OCI-M2 (cell line): ENCODE data around the gene SLC25A23.

Source experiments
- DNase-seq: peaks from one replicate; lab custom pipeline; 2025; ENCODE audit not compliant: unreplicated experiment; lab: John Stamatoyannopoulos, UW

SLC25A23 gene

DNA sequence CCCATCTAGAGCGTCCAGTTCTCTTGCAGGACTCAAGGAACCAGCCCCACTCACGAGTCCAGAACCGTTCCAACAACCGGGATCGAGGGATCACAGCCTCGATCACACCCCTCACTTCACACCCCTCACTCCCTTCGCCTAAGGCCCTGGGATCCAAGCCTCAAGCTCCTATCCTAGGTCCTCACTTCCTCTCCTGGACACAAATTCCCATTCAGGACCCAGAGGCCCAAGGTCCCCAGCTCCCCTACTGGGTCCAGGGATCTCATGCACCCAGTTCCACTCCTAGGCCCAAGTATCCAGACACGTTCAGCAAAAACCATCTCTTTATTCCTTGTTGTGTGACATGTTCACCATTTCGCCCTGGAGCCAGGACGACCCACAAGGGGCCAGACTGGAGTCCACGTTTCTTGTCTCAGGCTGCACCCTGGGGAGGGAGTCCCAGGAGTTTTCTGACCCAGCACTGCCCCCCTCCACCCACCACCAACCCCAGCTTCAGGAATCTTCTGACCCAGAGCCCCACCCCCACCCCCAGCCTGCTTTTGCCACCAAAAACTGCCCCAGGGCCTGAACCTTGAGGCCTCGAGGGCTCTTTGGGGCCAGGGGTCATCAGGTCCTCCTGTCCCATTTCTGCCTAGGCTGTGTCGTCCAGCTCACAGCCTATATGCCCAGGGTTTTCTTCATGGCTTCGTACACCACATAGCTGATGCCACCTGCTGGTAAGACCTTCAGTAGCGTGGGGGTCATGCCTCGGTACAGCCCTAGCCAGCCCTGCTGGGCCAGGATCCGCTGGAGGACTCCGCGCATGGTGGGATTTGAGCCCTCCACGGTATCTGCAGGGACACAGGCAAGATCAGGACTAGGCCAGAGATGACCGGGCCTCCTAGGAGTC lies 33.6 kb downstream of the SLC25A23 start:
- no peak for DNase-seq

DNA sequence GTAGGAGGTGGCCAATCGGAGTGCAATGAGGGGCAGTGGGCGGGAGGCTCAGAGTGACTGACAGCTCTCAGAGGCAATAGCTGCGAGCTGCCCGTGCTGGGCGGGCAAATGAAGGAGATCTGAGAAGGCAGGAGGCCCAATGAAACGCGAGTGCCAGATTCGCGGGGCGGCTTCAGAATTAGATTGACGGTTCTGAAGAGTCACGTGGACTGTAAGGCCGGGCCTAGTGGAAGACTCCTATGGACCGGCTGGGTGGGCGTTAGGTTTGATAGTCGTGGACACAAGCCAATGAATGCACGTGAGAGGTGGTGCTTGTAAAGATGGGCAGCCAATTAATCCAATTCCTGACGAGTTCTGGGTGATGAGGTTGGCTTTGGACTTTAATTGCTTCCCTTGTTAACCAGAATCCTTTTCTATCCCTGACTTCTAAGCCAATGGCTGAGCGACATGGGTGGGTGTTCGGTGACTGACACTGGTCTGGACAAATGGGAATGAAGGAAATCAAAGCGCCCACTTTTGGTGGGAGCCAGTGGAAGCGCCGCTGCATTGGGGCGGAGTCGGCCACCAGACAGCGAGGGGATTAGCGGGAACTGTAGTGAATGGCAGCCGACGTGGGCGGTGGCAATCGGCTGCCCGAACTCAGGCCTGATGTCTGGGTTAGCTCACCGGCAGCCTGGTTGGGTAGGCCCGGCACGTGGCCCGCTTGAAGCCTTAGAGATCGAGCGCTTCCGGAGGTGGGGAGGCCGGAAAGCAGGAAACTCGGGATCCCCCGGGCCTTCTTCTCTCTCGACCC lies 34.5 kb downstream of the SLC25A23 start:
- peak; percentile 96 for DNase-seq

DNA sequence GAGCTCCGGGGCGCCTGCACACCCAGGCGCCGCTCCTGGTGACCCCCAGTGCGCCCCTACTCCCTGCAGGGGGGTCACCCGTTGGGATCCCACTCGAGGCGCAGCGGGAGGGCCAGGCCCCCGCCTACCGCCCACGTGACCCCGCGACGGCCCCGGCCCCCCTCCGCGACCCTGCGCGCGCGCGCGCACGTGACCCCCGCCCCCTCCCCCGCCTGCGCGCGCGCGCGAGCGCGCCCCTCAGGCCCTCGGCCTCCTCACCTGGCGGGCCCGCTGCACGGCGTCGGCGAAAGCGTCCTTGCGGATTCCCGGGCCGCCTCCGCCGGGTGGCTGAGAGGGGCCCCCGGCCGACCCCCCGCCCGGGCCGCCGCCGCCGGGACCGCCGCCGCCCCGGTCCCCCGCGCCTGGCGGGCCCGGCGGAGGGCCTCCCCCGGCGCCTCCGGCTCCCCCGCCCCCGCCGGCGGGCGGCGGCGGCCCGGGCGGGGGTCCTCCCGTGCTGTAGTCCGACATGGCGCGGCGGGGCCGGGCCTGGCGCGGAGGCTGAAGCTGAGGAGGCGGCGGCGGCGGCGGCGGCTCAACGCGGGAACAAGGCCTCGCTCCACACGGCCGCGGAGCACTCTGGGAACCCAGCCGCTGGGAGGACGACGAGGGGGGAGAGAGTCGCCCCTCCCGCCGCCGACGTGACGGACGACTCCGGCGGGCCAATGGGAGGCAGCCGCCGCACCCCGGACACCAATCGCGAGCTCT lies 35.2 kb downstream of the SLC25A23 start, which contains the start of gene KHSRP:
KHSRP (minus strand) TSS at position 617 of the 744 bp plus-strand sequence; CDS start at position 507, 110 bp downstream.
- no peak for DNase-seq

DNA sequence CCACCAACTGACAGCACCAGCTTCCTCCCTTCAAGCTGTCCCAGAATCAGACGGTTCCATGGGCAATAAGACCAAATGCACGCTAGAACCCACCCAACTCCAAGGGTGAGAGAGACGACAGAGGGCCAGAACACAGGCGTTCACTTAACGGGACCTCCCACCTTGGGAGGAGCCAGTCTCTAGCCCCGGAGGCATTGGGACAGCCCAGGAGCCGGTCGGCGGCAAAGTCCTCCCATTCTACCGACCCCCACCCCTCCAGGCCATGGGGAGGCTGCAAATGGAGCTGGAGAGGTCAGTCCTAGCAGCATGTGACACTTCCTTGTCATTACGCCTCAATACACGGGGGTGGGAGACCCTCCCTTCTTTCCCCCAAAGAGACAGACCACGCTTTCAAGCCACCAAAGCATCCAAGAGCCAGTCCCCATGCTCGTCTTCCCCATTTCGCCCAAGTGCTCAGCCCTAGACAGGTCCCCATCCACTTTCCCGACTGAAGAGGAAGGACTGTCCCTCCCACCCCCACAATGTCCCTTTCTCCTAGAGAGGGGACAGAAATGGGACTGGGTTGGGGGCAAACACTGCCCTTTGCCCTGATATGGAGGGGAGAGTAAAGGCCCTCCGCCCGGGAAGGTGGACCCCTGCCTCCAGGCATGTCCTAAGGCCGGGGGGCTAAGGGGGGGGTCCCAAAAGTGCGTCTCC lies 35.9 kb downstream of the SLC25A23 start:
- DNase-seq, result no peak

DNA sequence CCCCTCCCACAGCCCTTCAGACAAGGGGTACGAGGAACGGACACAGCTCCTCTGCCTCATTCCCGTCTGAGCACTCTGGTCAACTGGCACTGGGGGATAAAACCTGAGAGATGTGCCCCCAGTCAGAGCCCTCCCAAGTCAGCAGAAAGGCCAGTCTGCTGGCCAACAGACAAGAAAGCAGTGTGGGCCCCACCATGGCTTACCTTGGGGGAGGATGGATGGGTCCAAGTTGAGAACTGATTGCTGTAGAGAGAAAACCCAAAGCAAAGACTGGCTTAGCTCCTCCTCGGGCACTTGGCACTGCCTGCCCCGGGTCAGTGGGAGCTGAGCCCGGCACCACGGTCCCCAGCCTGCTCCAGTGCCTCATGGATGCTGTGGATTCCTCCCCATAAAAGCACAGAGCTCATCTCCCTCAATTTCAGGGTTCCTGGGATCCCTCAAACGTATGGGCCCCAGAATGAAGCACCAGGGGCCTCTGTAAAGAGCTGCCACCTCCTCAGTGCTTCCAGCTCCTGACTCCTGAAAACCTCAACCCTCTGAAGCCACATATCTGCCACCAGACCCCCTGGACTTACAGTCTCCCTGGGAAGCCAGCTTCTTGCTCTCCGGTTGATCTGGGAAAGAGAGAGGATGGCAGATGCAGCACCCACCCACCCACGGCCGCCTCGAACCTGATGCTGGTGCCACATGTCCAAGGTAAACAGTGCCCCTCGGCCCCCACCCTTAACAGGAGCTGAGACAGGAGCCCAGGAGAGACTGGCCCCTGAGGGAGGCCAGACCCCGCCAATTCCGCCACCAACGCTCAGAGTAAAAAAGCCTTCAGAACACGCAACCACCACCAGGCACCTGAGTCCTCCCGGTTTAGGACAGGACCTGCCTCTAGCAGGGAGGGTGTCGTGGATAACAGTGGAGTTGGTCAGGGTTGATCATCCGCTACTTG lies 38.2 kb downstream of the SLC25A23 start:
- no peak for DNase-seq

GRCh38 chr19:6418562-6418932 lies 41.0 kb downstream of the SLC25A23 start:
- no peak for DNase-seq

- no peak for DNase-seq
These were observed 41.7 kb downstream of the SLC25A23 start for GRCh38 chr19:6417713-6418561.

GRCh38 chr19:6416658-6417405 lies 42.8 kb downstream of the SLC25A23 start:
- DNase-seq, result no peak

GRCh38 chr19:6415591-6416190 lies 43.9 kb downstream of the SLC25A23 start:
- DNase-seq, result no peak

DNA sequence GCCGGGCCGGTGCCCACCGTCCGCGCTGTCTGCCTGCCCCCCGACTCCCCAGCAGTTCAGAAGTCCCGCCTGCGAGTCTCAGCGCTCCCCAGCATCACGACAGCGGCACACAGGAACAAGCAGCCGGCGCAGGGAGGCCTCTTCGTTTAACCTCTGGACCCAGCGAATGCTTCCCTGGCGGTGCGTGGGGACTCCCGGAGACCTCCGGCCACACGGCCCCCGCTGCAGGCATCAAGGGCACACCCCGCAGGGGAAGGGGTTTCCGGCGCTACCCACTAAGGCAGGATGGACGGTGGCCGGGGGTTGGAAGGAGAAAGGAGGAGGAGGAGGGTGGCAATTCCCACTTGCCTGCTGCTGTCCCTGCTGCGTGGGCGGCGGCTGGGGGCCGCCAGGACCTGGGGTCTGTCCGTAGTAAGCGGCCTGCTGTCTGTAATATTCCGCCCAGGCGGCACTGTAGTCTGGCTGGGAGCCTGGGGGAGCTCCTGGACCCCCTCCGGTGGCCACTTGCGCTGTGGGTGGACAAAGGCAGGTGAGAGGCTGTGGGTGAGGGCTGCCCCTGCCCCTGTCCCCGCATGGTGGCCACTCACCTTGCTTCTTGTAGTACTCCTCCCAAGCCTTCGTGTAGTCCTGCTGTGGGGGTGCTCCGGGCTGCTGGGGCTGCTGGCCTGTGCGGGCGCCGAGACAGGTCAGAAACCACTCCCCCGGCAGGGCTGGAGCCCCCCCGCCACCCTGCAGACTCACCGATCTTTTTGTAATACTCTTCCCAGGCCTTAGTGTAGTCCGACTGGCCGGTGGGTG lies 44.6 kb downstream of the SLC25A23 start:
- no peak for DNase-seq

- no peak for DNase-seq
These were observed 45.6 kb downstream of the SLC25A23 start for GRCh38 chr19:6413721-6414643.

DNA sequence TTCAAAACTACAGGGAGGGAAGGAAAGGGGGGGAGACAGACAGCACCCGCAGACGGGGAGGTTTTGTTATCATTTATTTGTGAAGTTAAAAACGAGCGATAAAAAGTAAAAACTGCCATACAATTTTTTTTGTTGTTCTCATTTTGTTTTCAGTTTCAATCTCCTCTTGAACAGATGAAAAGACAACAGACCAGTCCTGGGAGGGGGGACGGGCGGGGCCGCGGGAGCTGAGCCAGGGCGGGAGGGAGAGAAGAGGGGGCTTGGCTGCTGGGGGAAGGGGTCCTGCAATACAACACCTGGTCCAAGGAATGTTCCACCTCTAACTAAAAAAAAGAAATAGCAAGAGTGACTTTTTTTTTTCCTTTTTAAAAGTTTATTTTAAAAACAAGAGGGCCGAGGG lies 46.3 kb downstream of the SLC25A23 start:
- no peak for DNase-seq

- DNase-seq, result no peak
These were observed 47.0 kb downstream of the SLC25A23 start for GRCh38 chr19:6412447-6413091.

- no peak for DNase-seq
These were observed 47.5 kb downstream of the SLC25A23 start for GRCh38 chr19:6412061-6412446.

GRCh38 chr19:6409346-6409745 lies 50.2 kb downstream of the SLC25A23 start:
- no peak for DNase-seq
